WTC11 (cell line): ENCODE results near the gene LDHD. TPM values are rescaled to one million over a fixed set of nuclear protein-coding genes. Genes with fewer than 3 reads are reported as not detected.

Source experiments
- ATF1 ChIP-seq: sonication (generic); formaldehyde crosslinking; IDR thresholded peaks from 2 replicates; pipeline ENCODE4 v1.8.1; 2023; ENCODE audit warnings: mild to moderate bottlenecking, moderate library complexity, missing genetic modification reagents
- CREM ChIP-seq: sonication (generic); formaldehyde crosslinking; IDR thresholded peaks from 2 replicates; pipeline ENCODE4 v1.8.1; 2022; ENCODE audit warnings: mild to moderate bottlenecking, missing genetic modification reagents, moderate library complexity
- ELF4 ChIP-seq: sonication (generic); formaldehyde crosslinking; IDR thresholded peaks from 2 replicates; pipeline ENCODE4 v1.8.1; 2022; ENCODE audit warnings: low read depth, mild to moderate bottlenecking, moderate library complexity, missing genetic modification reagents
- FOXJ3 ChIP-seq: sonication (generic); formaldehyde crosslinking; IDR thresholded peaks from 2 replicates; pipeline ENCODE4 v1.9.0; 2021; ENCODE audit warnings: missing genetic modification reagents, mild to moderate bottlenecking, borderline replicate concordance
- GABPB1 ChIP-seq: sonication (generic); formaldehyde crosslinking; IDR thresholded peaks from 2 replicates; pipeline ENCODE4 v1.8.1; 2023; ENCODE audit warnings: mild to moderate bottlenecking, missing genetic modification reagents
- HMGA2 ChIP-seq: fragments of 250-450 bp; sonication (Bioruptor Pico); IDR thresholded peaks from 2 replicates; pipeline ENCODE4 v1.4.0; 2021; ENCODE audit warnings: mild to moderate bottlenecking, moderate library complexity
- RORB ChIP-seq: fragments of 250-450 bp; sonication (Bioruptor Pico); IDR thresholded peaks from 2 replicates; pipeline ENCODE4 v1.9.0; 2021; ENCODE audit warnings: mild to moderate bottlenecking
- TEAD4 ChIP-seq: sonication (generic); formaldehyde crosslinking; IDR thresholded peaks from 2 replicates; pipeline ENCODE4 v1.8.0; 2022; ENCODE audit warnings: mild to moderate bottlenecking, missing genetic modification reagents
- ZNF219 ChIP-seq: sonication (generic); formaldehyde crosslinking; IDR thresholded peaks from 2 replicates; pipeline ENCODE4 v1.8.0; 2023; ENCODE audit warnings: missing genetic modification reagents, mild to moderate bottlenecking, borderline replicate concordance
- ZNF423 ChIP-seq: fragments of 250-450 bp; sonication (Bioruptor Pico); IDR thresholded peaks from 2 replicates; pipeline ENCODE4 v2.1.2; 2022; ENCODE audit warnings: mild to moderate bottlenecking, moderate library complexity
- total RNA-seq: library from RNA; stranded (reverse); gene quantifications from 3 replicates; pipeline ENCODE4 v1.2.3, GENCODE V29; 2021
- TF ChIP-seq, protein P1 (sequence below): sonication (generic); formaldehyde crosslinking; IDR thresholded peaks from 2 replicates; pipeline ENCODE4 v1.8.0; 2022; ENCODE audit warnings: missing genetic modification reagents
- TF ChIP-seq, protein P2 (sequence below): fragments of 250-450 bp; sonication (Bioruptor Pico); IDR thresholded peaks from 2 replicates; pipeline ENCODE4 v2.1.2; 2022; ENCODE audit warnings: mild to moderate bottlenecking, moderate library complexity
- TF ChIP-seq, protein P3 (sequence below): sonication (generic); formaldehyde crosslinking; IDR thresholded peaks from 2 replicates; pipeline ENCODE4 v1.8.0; 2022; ENCODE audit warnings: mild to moderate bottlenecking, missing genetic modification reagents
- TF ChIP-seq, protein P4 (sequence below): fragments of 250-450 bp; sonication (Bioruptor Pico); IDR thresholded peaks from 2 replicates; pipeline ENCODE4 v1.9.0; 2021; ENCODE audit warnings: mild to moderate bottlenecking, borderline replicate concordance
- TF ChIP-seq, protein P5 (sequence below): sonication (generic); formaldehyde crosslinking; IDR thresholded peaks from 2 replicates; pipeline ENCODE4 v1.8.1; 2023; ENCODE audit warnings: mild to moderate bottlenecking, missing genetic modification reagents
- TF ChIP-seq, protein P6 (sequence below): sonication (generic); formaldehyde crosslinking; IDR thresholded peaks from 2 replicates; pipeline ENCODE4 v1.8.0; 2023; ENCODE audit warnings: missing genetic modification reagents, mild to moderate bottlenecking, borderline replicate concordance
- TF ChIP-seq, protein P7 (sequence below): sonication (generic); formaldehyde crosslinking; IDR thresholded peaks from 2 replicates; pipeline ENCODE4 v1.8.0; 2023; ENCODE audit warnings: missing genetic modification reagents
- TF ChIP-seq, protein P8 (sequence below): sonication (generic); formaldehyde crosslinking; IDR thresholded peaks from 2 replicates; pipeline ENCODE4 v1.8.1; 2022; ENCODE audit warnings: missing genetic modification reagents, borderline replicate concordance

Gene LDHD
- total RNA-seq, 1 experiment from 2014 or later, result 12.3 TPM

DNA sequence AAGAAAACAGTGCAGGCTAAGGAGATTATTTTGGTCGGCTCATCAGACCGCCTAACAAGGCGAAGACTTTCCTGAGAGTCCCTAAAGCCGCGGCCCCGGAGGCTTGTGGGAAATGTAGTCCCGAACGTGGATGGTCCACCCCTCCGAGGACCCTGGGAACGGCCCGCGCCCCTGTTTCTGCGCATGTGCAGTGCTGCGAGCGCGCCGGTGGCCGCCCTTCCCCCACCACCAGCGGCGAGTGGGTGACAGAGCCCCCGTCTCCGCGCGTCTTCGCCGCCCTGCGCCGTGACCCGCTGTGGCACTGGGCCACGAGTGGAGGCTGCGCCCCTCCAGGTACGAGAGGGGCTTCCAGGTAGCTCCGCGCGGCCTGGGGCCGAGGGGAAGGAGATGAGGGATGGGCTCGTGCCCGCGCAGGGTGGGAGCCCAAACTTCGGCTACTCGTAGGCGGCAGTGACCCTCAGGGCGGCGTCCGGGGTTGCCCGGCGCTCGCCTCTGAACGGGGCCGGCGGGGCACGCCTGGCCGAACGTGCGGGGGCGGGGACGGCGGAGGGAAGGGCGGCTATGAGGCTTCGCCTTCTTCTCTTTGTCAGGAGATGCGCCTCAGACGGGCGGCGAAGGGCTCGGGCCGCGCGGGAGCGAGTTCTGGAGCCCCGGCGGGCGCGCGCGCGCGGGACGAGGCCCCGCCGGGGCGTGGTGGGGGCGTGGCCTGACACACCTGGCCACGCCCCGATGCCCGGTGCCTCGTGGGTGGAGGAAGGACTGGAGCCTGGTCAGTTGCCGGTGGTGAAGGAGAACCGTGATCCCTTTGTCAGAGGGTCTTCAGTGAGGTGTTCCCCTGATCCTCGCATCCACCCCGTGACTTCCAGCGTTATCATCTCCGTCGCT, 32.0 kb upstream of the LDHD start, which contains the start of gene ZFP1 (continued):
- TF ChIP-seq, protein P1, sequence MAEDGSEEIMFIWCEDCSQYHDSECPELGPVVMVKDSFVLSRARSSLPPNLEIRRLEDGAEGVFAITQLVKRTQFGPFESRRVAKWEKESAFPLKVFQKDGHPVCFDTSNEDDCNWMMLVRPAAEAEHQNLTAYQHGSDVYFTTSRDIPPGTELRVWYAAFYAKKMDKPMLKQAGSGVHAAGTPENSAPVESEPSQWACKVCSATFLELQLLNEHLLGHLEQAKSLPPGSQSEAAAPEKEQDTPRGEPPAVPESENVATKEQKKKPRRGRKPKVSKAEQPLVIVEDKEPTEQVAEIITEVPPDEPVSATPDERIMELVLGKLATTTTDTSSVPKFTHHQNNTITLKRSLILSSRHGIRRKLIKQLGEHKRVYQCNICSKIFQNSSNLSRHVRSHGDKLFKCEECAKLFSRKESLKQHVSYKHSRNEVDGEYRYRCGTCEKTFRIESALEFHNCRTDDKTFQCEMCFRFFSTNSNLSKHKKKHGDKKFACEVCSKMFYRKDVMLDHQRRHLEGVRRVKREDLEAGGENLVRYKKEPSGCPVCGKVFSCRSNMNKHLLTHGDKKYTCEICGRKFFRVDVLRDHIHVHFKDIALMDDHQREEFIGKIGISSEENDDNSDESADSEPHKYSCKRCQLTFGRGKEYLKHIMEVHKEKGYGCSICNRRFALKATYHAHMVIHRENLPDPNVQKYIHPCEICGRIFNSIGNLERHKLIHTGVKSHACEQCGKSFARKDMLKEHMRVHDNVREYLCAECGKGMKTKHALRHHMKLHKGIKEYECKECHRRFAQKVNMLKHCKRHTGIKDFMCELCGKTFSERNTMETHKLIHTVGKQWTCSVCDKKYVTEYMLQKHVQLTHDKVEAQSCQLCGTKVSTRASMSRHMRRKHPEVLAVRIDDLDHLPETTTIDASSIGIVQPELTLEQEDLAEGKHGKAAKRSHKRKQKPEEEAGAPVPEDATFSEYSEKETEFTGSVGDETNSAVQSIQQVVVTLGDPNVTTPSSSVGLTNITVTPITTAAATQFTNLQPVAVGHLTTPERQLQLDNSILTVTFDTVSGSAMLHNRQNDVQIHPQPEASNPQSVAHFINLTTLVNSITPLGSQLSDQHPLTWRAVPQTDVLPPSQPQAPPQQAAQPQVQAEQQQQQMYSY (CRISPR knock-in tag), result peak; percentile 61
- TF ChIP-seq TEAD4 (CRISPR knock-in tag), result no peak
- no peak for TF ChIP-seq ZNF423 (CRISPR knock-in tag)
- TF ChIP-seq ZNF219 (CRISPR knock-in tag), result no peak
- no peak for TF ChIP-seq ELF4 (CRISPR knock-in tag)
- no peak for TF ChIP-seq RORB (CRISPR knock-in tag)
- no peak; the same call in 1 of the 2 replicates for TF ChIP-seq CREM (CRISPR knock-in tag)
- TF ChIP-seq, protein P2, sequence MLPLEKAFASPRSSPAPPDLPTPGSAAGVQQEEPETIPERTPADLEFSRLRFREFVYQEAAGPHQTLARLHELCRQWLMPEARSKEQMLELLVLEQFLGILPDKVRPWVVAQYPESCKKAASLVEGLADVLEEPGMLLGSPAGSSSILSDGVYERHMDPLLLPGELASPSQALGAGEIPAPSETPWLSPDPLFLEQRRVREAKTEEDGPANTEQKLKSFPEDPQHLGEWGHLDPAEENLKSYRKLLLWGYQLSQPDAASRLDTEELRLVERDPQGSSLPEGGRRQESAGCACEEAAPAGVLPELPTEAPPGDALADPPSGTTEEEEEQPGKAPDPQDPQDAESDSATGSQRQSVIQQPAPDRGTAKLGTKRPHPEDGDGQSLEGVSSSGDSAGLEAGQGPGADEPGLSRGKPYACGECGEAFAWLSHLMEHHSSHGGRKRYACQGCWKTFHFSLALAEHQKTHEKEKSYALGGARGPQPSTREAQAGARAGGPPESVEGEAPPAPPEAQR (CRISPR knock-in tag), result no peak
- TF ChIP-seq, protein P3, sequence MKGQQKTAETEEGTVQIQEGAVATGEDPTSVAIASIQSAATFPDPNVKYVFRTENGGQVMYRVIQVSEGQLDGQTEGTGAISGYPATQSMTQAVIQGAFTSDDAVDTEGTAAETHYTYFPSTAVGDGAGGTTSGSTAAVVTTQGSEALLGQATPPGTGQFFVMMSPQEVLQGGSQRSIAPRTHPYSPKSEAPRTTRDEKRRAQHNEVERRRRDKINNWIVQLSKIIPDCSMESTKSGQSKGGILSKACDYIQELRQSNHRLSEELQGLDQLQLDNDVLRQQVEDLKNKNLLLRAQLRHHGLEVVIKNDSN (CRISPR knock-in tag), result peak; percentile 35; the same call in 1 of the 2 replicates
- TF ChIP-seq, protein P4, sequence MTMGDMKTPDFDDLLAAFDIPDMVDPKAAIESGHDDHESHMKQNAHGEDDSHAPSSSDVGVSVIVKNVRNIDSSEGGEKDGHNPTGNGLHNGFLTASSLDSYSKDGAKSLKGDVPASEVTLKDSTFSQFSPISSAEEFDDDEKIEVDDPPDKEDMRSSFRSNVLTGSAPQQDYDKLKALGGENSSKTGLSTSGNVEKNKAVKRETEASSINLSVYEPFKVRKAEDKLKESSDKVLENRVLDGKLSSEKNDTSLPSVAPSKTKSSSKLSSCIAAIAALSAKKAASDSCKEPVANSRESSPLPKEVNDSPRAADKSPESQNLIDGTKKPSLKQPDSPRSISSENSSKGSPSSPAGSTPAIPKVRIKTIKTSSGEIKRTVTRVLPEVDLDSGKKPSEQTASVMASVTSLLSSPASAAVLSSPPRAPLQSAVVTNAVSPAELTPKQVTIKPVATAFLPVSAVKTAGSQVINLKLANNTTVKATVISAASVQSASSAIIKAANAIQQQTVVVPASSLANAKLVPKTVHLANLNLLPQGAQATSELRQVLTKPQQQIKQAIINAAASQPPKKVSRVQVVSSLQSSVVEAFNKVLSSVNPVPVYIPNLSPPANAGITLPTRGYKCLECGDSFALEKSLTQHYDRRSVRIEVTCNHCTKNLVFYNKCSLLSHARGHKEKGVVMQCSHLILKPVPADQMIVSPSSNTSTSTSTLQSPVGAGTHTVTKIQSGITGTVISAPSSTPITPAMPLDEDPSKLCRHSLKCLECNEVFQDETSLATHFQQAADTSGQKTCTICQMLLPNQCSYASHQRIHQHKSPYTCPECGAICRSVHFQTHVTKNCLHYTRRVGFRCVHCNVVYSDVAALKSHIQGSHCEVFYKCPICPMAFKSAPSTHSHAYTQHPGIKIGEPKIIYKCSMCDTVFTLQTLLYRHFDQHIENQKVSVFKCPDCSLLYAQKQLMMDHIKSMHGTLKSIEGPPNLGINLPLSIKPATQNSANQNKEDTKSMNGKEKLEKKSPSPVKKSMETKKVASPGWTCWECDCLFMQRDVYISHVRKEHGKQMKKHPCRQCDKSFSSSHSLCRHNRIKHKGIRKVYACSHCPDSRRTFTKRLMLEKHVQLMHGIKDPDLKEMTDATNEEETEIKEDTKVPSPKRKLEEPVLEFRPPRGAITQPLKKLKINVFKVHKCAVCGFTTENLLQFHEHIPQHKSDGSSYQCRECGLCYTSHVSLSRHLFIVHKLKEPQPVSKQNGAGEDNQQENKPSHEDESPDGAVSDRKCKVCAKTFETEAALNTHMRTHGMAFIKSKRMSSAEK (CRISPR knock-in tag), result no peak
- TF ChIP-seq, protein P5, sequence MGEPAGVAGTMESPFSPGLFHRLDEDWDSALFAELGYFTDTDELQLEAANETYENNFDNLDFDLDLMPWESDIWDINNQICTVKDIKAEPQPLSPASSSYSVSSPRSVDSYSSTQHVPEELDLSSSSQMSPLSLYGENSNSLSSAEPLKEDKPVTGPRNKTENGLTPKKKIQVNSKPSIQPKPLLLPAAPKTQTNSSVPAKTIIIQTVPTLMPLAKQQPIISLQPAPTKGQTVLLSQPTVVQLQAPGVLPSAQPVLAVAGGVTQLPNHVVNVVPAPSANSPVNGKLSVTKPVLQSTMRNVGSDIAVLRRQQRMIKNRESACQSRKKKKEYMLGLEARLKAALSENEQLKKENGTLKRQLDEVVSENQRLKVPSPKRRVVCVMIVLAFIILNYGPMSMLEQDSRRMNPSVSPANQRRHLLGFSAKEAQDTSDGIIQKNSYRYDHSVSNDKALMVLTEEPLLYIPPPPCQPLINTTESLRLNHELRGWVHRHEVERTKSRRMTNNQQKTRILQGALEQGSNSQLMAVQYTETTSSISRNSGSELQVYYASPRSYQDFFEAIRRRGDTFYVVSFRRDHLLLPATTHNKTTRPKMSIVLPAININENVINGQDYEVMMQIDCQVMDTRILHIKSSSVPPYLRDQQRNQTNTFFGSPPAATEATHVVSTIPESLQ (CRISPR knock-in tag), result no peak
- TF ChIP-seq GABPB1, result peak; percentile 74
- TF ChIP-seq, protein P6, sequence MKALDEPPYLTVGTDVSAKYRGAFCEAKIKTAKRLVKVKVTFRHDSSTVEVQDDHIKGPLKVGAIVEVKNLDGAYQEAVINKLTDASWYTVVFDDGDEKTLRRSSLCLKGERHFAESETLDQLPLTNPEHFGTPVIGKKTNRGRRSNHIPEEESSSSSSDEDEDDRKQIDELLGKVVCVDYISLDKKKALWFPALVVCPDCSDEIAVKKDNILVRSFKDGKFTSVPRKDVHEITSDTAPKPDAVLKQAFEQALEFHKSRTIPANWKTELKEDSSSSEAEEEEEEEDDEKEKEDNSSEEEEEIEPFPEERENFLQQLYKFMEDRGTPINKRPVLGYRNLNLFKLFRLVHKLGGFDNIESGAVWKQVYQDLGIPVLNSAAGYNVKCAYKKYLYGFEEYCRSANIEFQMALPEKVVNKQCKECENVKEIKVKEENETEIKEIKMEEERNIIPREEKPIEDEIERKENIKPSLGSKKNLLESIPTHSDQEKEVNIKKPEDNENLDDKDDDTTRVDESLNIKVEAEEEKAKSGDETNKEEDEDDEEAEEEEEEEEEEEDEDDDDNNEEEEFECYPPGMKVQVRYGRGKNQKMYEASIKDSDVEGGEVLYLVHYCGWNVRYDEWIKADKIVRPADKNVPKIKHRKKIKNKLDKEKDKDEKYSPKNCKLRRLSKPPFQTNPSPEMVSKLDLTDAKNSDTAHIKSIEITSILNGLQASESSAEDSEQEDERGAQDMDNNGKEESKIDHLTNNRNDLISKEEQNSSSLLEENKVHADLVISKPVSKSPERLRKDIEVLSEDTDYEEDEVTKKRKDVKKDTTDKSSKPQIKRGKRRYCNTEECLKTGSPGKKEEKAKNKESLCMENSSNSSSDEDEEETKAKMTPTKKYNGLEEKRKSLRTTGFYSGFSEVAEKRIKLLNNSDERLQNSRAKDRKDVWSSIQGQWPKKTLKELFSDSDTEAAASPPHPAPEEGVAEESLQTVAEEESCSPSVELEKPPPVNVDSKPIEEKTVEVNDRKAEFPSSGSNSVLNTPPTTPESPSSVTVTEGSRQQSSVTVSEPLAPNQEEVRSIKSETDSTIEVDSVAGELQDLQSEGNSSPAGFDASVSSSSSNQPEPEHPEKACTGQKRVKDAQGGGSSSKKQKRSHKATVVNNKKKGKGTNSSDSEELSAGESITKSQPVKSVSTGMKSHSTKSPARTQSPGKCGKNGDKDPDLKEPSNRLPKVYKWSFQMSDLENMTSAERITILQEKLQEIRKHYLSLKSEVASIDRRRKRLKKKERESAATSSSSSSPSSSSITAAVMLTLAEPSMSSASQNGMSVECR (CRISPR knock-in tag), result peak; percentile 86; the same call in 1 of the 2 replicates
- TF ChIP-seq FOXJ3 (CRISPR knock-in tag), result no peak
- peak; percentile 68; the same call in 1 of the 2 replicates for TF ChIP-seq ATF1 (CRISPR knock-in tag)
- TF ChIP-seq, protein P7, sequence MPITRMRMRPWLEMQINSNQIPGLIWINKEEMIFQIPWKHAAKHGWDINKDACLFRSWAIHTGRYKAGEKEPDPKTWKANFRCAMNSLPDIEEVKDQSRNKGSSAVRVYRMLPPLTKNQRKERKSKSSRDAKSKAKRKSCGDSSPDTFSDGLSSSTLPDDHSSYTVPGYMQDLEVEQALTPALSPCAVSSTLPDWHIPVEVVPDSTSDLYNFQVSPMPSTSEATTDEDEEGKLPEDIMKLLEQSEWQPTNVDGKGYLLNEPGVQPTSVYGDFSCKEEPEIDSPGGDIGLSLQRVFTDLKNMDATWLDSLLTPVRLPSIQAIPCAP, result no peak
- no peak for TF ChIP-seq HMGA2
- TF ChIP-seq, protein P8, sequence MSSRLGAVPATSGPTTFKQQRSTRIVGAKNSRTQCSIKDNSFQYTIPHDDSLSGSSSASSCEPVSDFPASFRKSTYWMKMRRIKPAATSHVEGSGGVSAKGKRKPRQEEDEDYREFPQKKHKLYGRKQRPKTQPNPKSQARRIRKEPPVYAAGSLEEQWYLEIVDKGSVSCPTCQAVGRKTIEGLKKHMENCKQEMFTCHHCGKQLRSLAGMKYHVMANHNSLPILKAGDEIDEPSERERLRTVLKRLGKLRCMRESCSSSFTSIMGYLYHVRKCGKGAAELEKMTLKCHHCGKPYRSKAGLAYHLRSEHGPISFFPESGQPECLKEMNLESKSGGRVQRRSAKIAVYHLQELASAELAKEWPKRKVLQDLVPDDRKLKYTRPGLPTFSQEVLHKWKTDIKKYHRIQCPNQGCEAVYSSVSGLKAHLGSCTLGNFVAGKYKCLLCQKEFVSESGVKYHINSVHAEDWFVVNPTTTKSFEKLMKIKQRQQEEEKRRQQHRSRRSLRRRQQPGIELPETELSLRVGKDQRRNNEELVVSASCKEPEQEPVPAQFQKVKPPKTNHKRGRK (CRISPR knock-in tag), result no peak
